Sigmoid colon (tissue), 7 donors: ENCODE data around the gene NCOA4. TPM values are rescaled to one million over a fixed set of nuclear protein-coding genes. Genes with fewer than 3 reads are reported as not detected.

Source experiments
- DNase-seq: peaks from one replicate; pipeline ENCODE4 v3.0.0-alpha.2; 2019
- H3K27ac ChIP-seq, 4 donors: fragments of 200-600 bp; sonication (generic); one replicate each; pipeline ENCODE4 v1.5.1; 2016 to 2019; ENCODE audit warnings: mild to moderate bottlenecking in 1 of 4
- H3K27me3 ChIP-seq, 3 donors: fragments of 200-600 bp; sonication (generic); one replicate each; pipeline ENCODE4 v1.5.1; 2019; ENCODE audit warnings: mild to moderate bottlenecking in 1 of 3
- H3K36me3 ChIP-seq, 4 donors: fragments of 200-600 bp; sonication (generic); one replicate each; pipeline ENCODE4 v1.5.1; 2016 to 2019
- H3K4me1 ChIP-seq, 4 donors: fragments of 200-600 bp; sonication (generic); one replicate each; pipeline ENCODE4 v1.5.1; 2017 to 2019
- H3K4me3 ChIP-seq, 4 donors: fragments of 200-600 bp; sonication (generic); one replicate each; pipeline ENCODE4 v1.5.1; 2017 to 2019; ENCODE audit warnings: mild to moderate bottlenecking in 2 of 4, moderate library complexity in 1 of 4
- H3K9me3 ChIP-seq, 4 donors: fragments of 200-600 bp in 3 of 4; sonication (generic) in 3 of 4; one replicate each; pipeline versions ENCODE4 v1.5.1 to v1.6.1; 2013 to 2019
- EP300 ChIP-seq, 4 donors: sonication (generic); formaldehyde crosslinking; IDR thresholded peaks; one replicate each; pipeline ENCODE4 v1.6.1; 2017; ENCODE audit warnings: antibody characterized with exemption in 4 of 4
- POLR2A ChIP-seq, 2 donors: fragments of 450-650 bp; IDR thresholded peaks; one replicate each; pipeline ENCODE4 v1.6.1; 2016; ENCODE audit warnings: antibody characterized with exemption in 2 of 2, mild to moderate bottlenecking in 2 of 2, moderate library complexity in 2 of 2
- POLR2AphosphoS5 ChIP-seq, 4 donors: sonication (generic); formaldehyde crosslinking; IDR thresholded peaks; one replicate each; pipeline ENCODE4 v1.6.1; 2017; ENCODE audit warnings: antibody characterized with exemption in 4 of 4
- WGBS, 2 donors: extraction: QIAGEN DNeasy Blood & Tissue Kit; methylation state at CpG; one replicate each; pipeline ENCODE4 v1.1.7; 2013; 5-methylcytosine and 5-hydroxymethylcytosine counted together
- intact Hi-C: fragments of 100-400 bp; cut with DNase I; formaldehyde crosslinking; loops from one replicate; pipeline ENCODE4 v1.15.1; 2023
- polyA plus RNA-seq, 3 donors: library from polyadenylated mRNA; stranded (reverse); fragments of 200-250 nt; gene quantifications; one replicate each; pipeline ENCODE4 v1.2.3, GENCODE V29; 2013
- total RNA-seq, 4 donors: library from RNA; depleted of rRNA; stranded (reverse); fragments of >200 nt; gene quantifications; one replicate each; pipeline ENCODE4 v1.1.0, GENCODE V29; 2016
- TF ChIP-seq, protein P1 (sequence below), 4 experiments: fragments of 450-650 bp in 3 of 4; fragments of 200-600 bp in 1 of 4; IDR thresholded peaks; one replicate each; pipeline ENCODE4 v1.5.1; 2016 to 2019; ENCODE audit warnings: antibody characterized with exemption in 4 of 4, mild to moderate bottlenecking in 3 of 4, moderate library complexity in 2 of 4
- donor health status: healthy with polysubstance abuse.
- donor health status: Bipolar disorder and iron deficiency.
- donor health status: healthy.

NCOA4 gene
- total and polyA plus RNA-seq, 7 donors: 82.6 to 192 (median 149) TPM

DNA sequence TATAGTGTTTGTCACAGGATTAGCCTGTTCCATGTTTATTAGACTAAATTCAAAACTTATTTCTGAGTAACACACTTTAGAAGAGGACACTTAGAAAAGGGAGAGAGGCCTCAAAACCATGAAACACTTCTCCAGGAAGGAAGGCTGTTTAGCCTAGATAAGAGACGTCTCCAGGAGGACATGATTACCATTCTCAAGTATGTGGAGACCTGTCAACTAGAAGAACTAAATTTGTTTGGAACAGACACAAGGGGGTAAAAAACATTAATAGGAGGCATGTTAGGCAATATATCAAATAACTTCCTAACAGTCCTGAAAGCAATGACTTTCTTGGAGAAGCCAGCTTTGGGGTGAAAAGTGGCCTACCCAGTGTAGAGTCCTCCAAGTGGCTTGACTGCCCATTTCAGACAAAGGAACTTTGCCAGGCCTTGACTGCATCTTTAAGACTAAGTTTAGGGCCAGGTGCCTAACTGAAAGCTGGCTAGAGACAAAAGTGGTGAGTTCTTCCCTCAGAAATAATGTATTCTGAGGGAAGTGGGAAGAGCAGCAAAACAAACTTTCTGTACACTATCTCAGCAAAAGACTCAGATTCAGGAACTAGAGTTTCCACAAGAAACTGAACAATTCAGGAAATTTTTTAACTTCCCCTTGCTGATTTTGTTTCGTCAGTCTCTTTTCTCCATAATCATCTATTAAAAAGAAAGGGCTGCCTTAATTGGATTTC, 11.8 kb downstream of the NCOA4 start:
- Histone ChIP-seq H3K36me3 (peaks cover 0 to 27% (median 16%) of the 10 kb centered on the region in 4 donors), H3K27ac (peak overlapping the region in 2 of 4 donors; percentile 12 to 17), H3K4me1 (peaks cover 0 to 66% (median 44%) of the 10 kb centered on the region in 4 donors), H3K9me3 (no peaks in the 10 kb centered on the region), H3K4me3 (no peak overlapping the region), H3K27me3 (no peaks in the 10 kb centered on the region)
- 46 to 56% methylated on average over 2 of the region's 2 CpGs for WGBS, 2 donors
- TF ChIP-seq POLR2AphosphoS5 (IDR thresholded peaks at IDR 0.05): no peak
- TF ChIP-seq EP300 (IDR thresholded peaks at IDR 0.05): no peak
- intact Hi-C loops: no loop called here
- DNase-seq: no peak

DNA sequence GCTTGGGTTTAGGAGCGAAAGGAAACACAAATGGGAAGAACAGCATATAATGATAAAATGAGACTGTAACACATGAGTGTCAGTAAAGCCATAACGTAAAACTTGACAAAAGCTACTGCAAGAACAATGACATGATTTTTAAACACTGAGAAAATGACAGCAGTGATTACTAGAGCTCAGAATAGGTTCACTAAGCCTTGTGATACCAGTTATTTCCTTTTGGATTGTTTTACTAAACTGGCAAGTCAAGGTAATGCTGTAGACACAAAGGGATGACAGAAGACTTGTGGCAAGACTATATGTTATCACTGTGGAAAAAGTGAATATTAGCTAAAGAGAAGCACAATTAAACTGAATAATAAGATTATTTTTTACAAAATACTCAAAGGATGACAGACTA, 12.7 kb downstream of the NCOA4 start:
- Histone ChIP-seq H3K4me1 (peaks cover 0 to 60% (median 40%) of the 10 kb centered on the region in 4 donors), H3K9me3 (no peaks in the 10 kb centered on the region), H3K27ac (no peak overlapping the region), H3K4me3 (no peak overlapping the region), H3K36me3 (peaks cover 0 to 36% (median 20%) of the 10 kb centered on the region in 4 donors), H3K27me3 (no peaks in the 10 kb centered on the region)
- no peak for TF ChIP-seq POLR2A (IDR thresholded peaks at IDR 0.05)
- TF ChIP-seq EP300 (IDR thresholded peaks at IDR 0.05): no peak
- no peak for TF ChIP-seq POLR2AphosphoS5 (IDR thresholded peaks at IDR 0.05)
- TF ChIP-seq, protein P1, sequence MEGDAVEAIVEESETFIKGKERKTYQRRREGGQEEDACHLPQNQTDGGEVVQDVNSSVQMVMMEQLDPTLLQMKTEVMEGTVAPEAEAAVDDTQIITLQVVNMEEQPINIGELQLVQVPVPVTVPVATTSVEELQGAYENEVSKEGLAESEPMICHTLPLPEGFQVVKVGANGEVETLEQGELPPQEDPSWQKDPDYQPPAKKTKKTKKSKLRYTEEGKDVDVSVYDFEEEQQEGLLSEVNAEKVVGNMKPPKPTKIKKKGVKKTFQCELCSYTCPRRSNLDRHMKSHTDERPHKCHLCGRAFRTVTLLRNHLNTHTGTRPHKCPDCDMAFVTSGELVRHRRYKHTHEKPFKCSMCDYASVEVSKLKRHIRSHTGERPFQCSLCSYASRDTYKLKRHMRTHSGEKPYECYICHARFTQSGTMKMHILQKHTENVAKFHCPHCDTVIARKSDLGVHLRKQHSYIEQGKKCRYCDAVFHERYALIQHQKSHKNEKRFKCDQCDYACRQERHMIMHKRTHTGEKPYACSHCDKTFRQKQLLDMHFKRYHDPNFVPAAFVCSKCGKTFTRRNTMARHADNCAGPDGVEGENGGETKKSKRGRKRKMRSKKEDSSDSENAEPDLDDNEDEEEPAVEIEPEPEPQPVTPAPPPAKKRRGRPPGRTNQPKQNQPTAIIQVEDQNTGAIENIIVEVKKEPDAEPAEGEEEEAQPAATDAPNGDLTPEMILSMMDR (IDR thresholded peaks at IDR 0.05): no peak
- WGBS, 2 donors: 89 to 92% methylated on average over 2 of the region's 2 CpGs
- DNase-seq: no peak
- intact Hi-C loops: no loop called here

DNA sequence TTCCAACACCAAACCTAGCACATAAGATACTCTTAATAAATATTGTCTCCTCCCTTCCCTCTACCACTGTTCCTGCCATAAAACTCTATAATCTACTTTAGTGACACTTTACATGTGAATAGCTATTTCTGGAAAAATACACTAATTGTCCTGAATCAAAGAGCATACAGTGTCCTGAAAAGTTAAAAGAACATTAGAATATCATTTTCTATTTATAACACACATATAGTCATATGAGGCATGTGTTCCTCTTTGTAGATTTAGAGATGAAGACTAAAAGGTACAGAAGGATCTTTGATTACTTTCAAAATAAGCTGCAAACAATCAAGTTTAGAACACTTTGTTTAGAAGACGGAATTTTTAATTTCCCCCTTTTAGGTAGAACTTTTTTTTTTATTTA, 13.6 kb downstream of the NCOA4 start:
- H3K4me1 ChIP-seq: peaks cover 0 to 51% (median 33%) of the 10 kb centered on the region in 4 donors
- intact Hi-C loops: no loop called here

DNA sequence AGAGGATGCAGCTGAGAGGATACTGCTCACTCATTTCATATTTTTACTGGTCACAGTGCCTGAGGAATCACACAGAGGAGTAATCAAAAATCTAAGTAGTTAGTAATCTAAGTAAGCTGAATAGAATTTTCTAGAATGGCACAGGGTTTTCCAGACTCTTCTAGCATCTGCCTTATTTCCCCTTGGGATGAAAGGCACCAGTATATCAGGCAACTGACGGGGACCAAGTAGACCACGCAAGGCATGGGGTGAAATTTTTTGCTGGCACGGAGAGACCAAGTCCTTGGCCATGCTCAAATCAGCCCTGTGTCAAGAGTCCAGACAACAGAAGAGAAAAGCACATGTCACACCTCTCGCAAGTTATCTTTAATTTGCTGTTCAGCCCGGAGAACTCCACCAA, 14.2 kb downstream of the NCOA4 start:
- Histone ChIP-seq H3K36me3 (peaks cover under 1 to 52% (median 23%) of the 10 kb centered on the region in 4 donors), H3K27ac (no peak overlapping the region), H3K4me3 (no peak overlapping the region), H3K9me3 (no peaks in the 10 kb centered on the region), H3K27me3 (no peaks in the 10 kb centered on the region), H3K4me1 (peaks cover 0 to 46% (median 32%) of the 10 kb centered on the region in 4 donors)
- intact Hi-C loops: no loop called here
- TF ChIP-seq EP300 (IDR thresholded peaks at IDR 0.05) (no peak), POLR2A (IDR thresholded peaks at IDR 0.05) (no peak), POLR2AphosphoS5 (IDR thresholded peaks at IDR 0.05) (no peak)
- TF ChIP-seq, protein P1 (IDR thresholded peaks at IDR 0.05): no peak
- DNase-seq: no peak
- WGBS, 2 donors: 97% methylated on average over 5 of the region's 5 CpGs

More for the DNA sequence above, 13.6 kb downstream of the NCOA4 start:
- Histone ChIP-seq H3K9me3 (no peaks in the 10 kb centered on the region), H3K27ac (no peak overlapping the region), H3K36me3 (peaks cover 0 to 45% (median 22%) of the 10 kb centered on the region in 4 donors), H3K4me3 (no peak overlapping the region), H3K27me3 (no peaks in the 10 kb centered on the region)
- 91 to 97% methylated on average over 1 of the region's 1 CpG for WGBS, 2 donors
- TF ChIP-seq POLR2AphosphoS5 (IDR thresholded peaks at IDR 0.05) (no peak), POLR2A (IDR thresholded peaks at IDR 0.05) (no peak), EP300 (IDR thresholded peaks at IDR 0.05) (no peak)
- TF ChIP-seq, protein P1 (IDR thresholded peaks at IDR 0.05): no peak
- no peak for DNase-seq

DNA sequence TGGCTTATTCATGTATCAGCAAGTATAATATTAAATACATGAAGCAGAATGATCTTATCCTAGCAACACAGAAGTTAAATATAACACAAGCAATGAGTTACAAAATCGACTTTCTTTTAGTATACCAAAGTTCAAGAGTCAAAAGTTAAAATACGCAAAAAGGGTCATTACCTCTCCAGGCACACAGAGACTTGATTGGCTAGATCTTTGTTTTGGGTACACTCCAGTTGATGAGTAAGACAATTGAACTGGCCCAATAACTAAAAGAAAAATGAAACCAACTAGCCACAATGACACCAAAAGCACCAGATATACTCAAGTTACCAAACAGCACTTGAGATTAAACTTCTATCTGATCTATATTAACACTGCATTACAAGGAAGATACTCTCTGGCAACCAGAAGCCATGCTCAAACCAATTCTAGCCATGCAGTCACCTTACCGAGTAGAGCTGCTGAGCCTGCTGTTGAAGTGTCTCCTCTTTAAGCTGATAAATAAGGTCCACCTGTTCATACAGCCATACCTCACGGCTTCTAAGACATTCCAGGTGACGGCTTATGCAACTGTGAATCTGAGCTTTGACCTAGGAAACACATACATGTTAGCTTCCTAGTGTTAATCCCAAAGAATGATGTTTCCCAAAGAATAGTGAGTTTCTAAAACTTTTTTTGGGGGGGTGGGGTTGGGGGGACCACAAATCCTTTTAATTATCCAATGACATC, 15.6 kb downstream of the NCOA4 start:
- Histone ChIP-seq H3K4me1 (peaks cover 0 to 33% (median 19%) of the 10 kb centered on the region in 4 donors), H3K4me3 (no peak overlapping the region), H3K27ac (no peak overlapping the region), H3K9me3 (no peaks in the 10 kb centered on the region), H3K27me3 (no peaks in the 10 kb centered on the region), H3K36me3 (peaks cover 12 to 65% (median 36%) of the 10 kb centered on the region in 4 donors)
- intact Hi-C loops: no loop called here
- TF ChIP-seq EP300 (IDR thresholded peaks at IDR 0.05) (no peak), POLR2AphosphoS5 (IDR thresholded peaks at IDR 0.05) (no peak), POLR2A (IDR thresholded peaks at IDR 0.05) (no peak)
- TF ChIP-seq, protein P1 (IDR thresholded peaks at IDR 0.05): no peak
- 67 to 90% methylated on average over 5 of the region's 5 CpGs for WGBS, 2 donors
- DNase-seq: no peak
